ENCODE measurements around the gene PSG3. TPM values are rescaled to one million over a fixed set of nuclear protein-coding genes. Genes with fewer than 3 reads are reported as not detected.
"Not testable (repeated sequence)": the region's sequence is repeated elsewhere in the genome, so short reads cannot be mapped to it uniquely, and the experiment has no call there.

Gene PSG3
- total RNA-seq, 1 experiment from 2014 or later = not detected

- Histone ChIP-seq H3K79me2 (ENCODE audit: low read length) (no peaks in the 10 kb centered on the region), H3K9me2 (replicated peaks; ENCODE audit: insufficient read depth, low read length) (no peaks in the 10 kb centered on the region), H4K20me1 (ENCODE audit: insufficient read depth, low read depth, low read length) (no peaks in the 10 kb centered on the region), H3K9me3 (ENCODE audit: low read length) (no peaks in the 10 kb centered on the region), H3K4me2 (ENCODE audit: low read depth, low read length, poor library complexity, severe bottlenecking) (no peak overlapping the region), H3K4me3 (ENCODE audit: low read length) (no peak overlapping the region), H2AFZ (ENCODE audit: low read length) (no peak overlapping the region), H3K36me3 (ENCODE audit: insufficient read depth, low read length) (no peaks in the 10 kb centered on the region), H3K4me1 (ENCODE audit: low read length) (no peaks in the 10 kb centered on the region), H3K27me3 (ENCODE audit: low read length) (no peaks in the 10 kb centered on the region), H3K27ac (ENCODE audit: low read length) (no peak overlapping the region), H3K9ac (ENCODE audit: low read length) (no peak overlapping the region)
- DNase-seq = no peak
Observed at GRCh38 chr19:42762789-42763188, 22.5 kb upstream of the PSG3 start.

- H4K20me1 ChIP-seq (ENCODE audit: insufficient read depth, low read depth, low read length); H3K27me3 ChIP-seq (ENCODE audit: low read length); H3K9me2 ChIP-seq (replicated peaks; ENCODE audit: insufficient read depth, low read length); H3K79me2 ChIP-seq (ENCODE audit: low read length); H3K9me3 ChIP-seq (ENCODE audit: low read length); H3K9ac ChIP-seq (ENCODE audit: low read length); H3K4me1 ChIP-seq (ENCODE audit: low read length); DNase-seq; H3K4me2 ChIP-seq (ENCODE audit: low read depth, low read length, poor library complexity, severe bottlenecking); H2AFZ ChIP-seq (ENCODE audit: low read length); H3K27ac ChIP-seq (ENCODE audit: low read length); H3K4me3 ChIP-seq (ENCODE audit: low read length); H3K36me3 ChIP-seq (ENCODE audit: insufficient read depth, low read length): not testable (repeated sequence)
Observed at GRCh38 chr19:42761924-42762295, 21.6 kb upstream of the PSG3 start.

GRCh38 chr19:42760954-42761923, 21.0 kb upstream of the PSG3 start:
- H3K4me3 ChIP-seq (ENCODE audit: low read length); DNase-seq; H3K4me2 ChIP-seq (ENCODE audit: low read depth, low read length, poor library complexity, severe bottlenecking); H3K9ac ChIP-seq (ENCODE audit: low read length); H3K79me2 ChIP-seq (ENCODE audit: low read length); H3K9me2 ChIP-seq (replicated peaks; ENCODE audit: insufficient read depth, low read length); H2AFZ ChIP-seq (ENCODE audit: low read length); H4K20me1 ChIP-seq (ENCODE audit: insufficient read depth, low read depth, low read length); H3K27ac ChIP-seq (ENCODE audit: low read length); H3K9me3 ChIP-seq (ENCODE audit: low read length); H3K27me3 ChIP-seq (ENCODE audit: low read length); H3K4me1 ChIP-seq (ENCODE audit: low read length); H3K36me3 ChIP-seq (ENCODE audit: insufficient read depth, low read length): not testable (repeated sequence)

GRCh38 chr19:42758667-42759066, 18.4 kb upstream of the PSG3 start:
- not testable (repeated sequence) for H3K4me1 ChIP-seq (ENCODE audit: low read length); H3K4me2 ChIP-seq (ENCODE audit: low read depth, low read length, poor library complexity, severe bottlenecking); H3K79me2 ChIP-seq (ENCODE audit: low read length); H3K9me3 ChIP-seq (ENCODE audit: low read length); H3K27me3 ChIP-seq (ENCODE audit: low read length); H3K4me3 ChIP-seq (ENCODE audit: low read length); H2AFZ ChIP-seq (ENCODE audit: low read length); H3K36me3 ChIP-seq (ENCODE audit: insufficient read depth, low read length); H3K27ac ChIP-seq (ENCODE audit: low read length); H4K20me1 ChIP-seq (ENCODE audit: insufficient read depth, low read depth, low read length); H3K9me2 ChIP-seq (replicated peaks; ENCODE audit: insufficient read depth, low read length); H3K9ac ChIP-seq (ENCODE audit: low read length)
- DNase-seq = peak; percentile 44

- not testable (repeated sequence) for H4K20me1 ChIP-seq (ENCODE audit: insufficient read depth, low read depth, low read length); H3K36me3 ChIP-seq (ENCODE audit: insufficient read depth, low read length); H3K4me1 ChIP-seq (ENCODE audit: low read length); H3K4me2 ChIP-seq (ENCODE audit: low read depth, low read length, poor library complexity, severe bottlenecking); DNase-seq; H2AFZ ChIP-seq (ENCODE audit: low read length); H3K9me3 ChIP-seq (ENCODE audit: low read length); H3K27ac ChIP-seq (ENCODE audit: low read length); H3K27me3 ChIP-seq (ENCODE audit: low read length); H3K9me2 ChIP-seq (replicated peaks; ENCODE audit: insufficient read depth, low read length); H3K4me3 ChIP-seq (ENCODE audit: low read length); H3K79me2 ChIP-seq (ENCODE audit: low read length); H3K9ac ChIP-seq (ENCODE audit: low read length)
Observed at GRCh38 chr19:42752246-42752645, 12.0 kb upstream of the PSG3 start.

GRCh38 chr19:42741726-42742607, 1.7 kb upstream of the PSG3 start:
- not testable (repeated sequence) for H3K4me2 ChIP-seq (ENCODE audit: low read depth, low read length, poor library complexity, severe bottlenecking); H3K27me3 ChIP-seq (ENCODE audit: low read length); H3K4me1 ChIP-seq (ENCODE audit: low read length); H3K27ac ChIP-seq (ENCODE audit: low read length); H4K20me1 ChIP-seq (ENCODE audit: insufficient read depth, low read depth, low read length); H3K9ac ChIP-seq (ENCODE audit: low read length); H3K9me2 ChIP-seq (replicated peaks; ENCODE audit: insufficient read depth, low read length); H3K36me3 ChIP-seq (ENCODE audit: insufficient read depth, low read length); H3K4me3 ChIP-seq (ENCODE audit: low read length); H3K79me2 ChIP-seq (ENCODE audit: low read length); H3K9me3 ChIP-seq (ENCODE audit: low read length); H2AFZ ChIP-seq (ENCODE audit: low read length)
- DNase-seq = peak; percentile 48

GRCh38 chr19:42737581-42738011, 2.7 kb downstream of the PSG3 start:
- not testable (repeated sequence) for H3K36me3 ChIP-seq (ENCODE audit: insufficient read depth, low read length); H3K27me3 ChIP-seq (ENCODE audit: low read length); H3K4me1 ChIP-seq (ENCODE audit: low read length); DNase-seq; H3K4me2 ChIP-seq (ENCODE audit: low read depth, low read length, poor library complexity, severe bottlenecking); H3K9me3 ChIP-seq (ENCODE audit: low read length); H4K20me1 ChIP-seq (ENCODE audit: insufficient read depth, low read depth, low read length); H2AFZ ChIP-seq (ENCODE audit: low read length); H3K79me2 ChIP-seq (ENCODE audit: low read length); H3K9ac ChIP-seq (ENCODE audit: low read length); H3K4me3 ChIP-seq (ENCODE audit: low read length); H3K27ac ChIP-seq (ENCODE audit: low read length); H3K9me2 ChIP-seq (replicated peaks; ENCODE audit: insufficient read depth, low read length)

GRCh38 chr19:42728341-42728740, 11.9 kb downstream of the PSG3 start:
- H2AFZ ChIP-seq (ENCODE audit: low read length); DNase-seq; H3K9ac ChIP-seq (ENCODE audit: low read length); H4K20me1 ChIP-seq (ENCODE audit: insufficient read depth, low read depth, low read length); H3K9me3 ChIP-seq (ENCODE audit: low read length); H3K9me2 ChIP-seq (replicated peaks; ENCODE audit: insufficient read depth, low read length); H3K4me2 ChIP-seq (ENCODE audit: low read depth, low read length, poor library complexity, severe bottlenecking); H3K27ac ChIP-seq (ENCODE audit: low read length); H3K79me2 ChIP-seq (ENCODE audit: low read length); H3K4me1 ChIP-seq (ENCODE audit: low read length); H3K36me3 ChIP-seq (ENCODE audit: insufficient read depth, low read length); H3K27me3 ChIP-seq (ENCODE audit: low read length); H3K4me3 ChIP-seq (ENCODE audit: low read length): not testable (repeated sequence)

All from Karpas-422 (cell line).